ENCODE results near the gene TM9SF3.

The TM9SF3 gene

GRCh38 chr10:96505150-96506136 is 81.4 kb downstream of the TM9SF3 start:
- no peak for DNase-seq

DNA sequence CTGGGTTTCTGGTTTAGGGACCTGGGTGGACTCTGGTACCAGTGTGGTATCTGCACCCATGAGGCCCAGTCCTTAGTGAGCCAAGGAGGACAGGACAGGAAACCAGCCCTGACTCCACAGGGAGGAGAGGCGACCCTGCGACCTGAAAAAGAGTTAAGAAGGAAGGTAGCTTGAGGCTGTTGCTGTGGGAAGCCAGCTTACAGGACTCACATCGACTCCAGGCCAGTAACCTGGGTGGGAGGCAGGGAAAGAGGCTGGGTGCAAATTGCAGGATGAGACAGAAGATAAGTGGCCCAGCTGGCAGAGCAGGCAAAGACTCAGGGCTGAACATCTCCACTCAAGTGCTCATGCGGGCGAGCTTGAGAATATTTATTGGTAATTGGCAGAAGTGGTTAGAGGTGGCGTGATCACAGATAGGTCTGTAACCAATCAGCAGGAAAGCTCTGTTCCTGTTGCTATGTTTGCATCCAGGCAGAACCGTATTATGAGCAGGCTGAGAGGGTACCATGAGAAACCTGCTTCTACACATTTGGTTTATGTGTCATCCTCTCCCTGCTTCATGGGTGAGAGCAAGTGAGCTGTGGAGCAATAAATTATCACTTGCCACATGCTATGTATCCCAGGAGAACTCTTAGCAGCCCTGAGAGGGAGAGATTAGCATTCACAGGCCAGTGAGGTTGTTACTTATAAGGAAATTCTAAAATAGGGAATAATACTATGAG is 84.1 kb downstream of the TM9SF3 start:
- no peak for DNase-seq

- DNase-seq = no peak
Measured at GRCh38 chr10:96501985-96502384, 84.8 kb downstream of the TM9SF3 start.

DNA sequence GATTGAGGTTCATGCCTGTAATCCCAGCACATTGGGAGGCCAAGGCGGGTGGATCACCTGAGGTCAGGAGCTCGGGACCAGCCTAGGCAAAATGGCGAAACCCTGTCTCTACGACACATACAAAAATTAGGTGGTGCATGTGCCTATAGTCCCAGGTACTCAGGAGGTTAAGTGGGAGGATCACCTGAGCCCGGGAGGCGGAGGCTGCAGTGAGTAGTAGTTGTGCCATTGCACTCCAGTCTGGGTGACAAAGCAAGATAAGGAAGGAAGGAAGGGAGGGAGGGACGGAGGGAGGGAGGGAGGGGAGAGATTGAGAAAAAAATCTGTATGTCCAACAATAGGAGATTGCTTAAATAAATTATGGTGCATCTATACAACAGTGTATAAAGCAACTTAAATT is 86.3 kb downstream of the TM9SF3 start:
- DNase-seq = no peak

DNA sequence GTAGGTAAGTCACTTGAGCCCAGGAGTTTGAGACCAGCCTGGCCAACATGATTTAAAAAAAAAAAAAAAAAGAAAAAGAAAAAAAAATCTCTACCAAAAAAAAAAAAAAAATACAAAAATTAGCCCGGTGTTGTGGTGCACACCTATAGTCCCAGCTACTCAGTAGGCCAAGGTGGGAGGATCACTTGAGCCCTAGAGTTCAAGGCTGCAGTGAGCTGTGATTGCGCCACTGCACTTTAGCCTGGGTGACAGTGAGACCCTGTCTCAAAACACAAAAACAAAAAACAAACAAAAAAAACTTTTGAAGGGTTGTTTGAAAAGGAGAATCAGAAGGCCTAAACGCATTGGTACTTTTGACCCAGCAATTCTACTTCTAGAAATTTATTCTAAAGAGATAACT is 86.8 kb downstream of the TM9SF3 start:
- DNase-seq = no peak

DNA sequence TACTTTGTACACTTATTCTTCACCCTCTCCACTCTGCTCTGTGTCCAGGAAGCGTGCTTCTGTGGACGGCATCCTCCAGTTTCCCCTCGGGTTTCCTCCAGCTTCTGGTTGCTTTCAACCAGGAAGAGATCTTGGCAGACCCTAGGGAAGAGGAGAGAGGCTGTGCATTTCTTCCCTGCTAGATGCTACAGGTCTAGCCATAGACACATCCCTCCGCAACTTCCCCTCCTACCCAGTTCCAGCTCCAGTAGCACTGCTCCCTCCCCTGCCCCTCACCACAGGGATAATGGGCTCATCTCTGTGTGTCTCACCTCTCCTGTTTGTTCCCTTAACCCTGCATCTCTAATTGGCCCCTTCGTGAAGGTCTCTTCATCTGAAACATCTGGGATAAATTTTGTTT is 89.4 kb downstream of the TM9SF3 start:
- DNase-seq = no peak

DNA sequence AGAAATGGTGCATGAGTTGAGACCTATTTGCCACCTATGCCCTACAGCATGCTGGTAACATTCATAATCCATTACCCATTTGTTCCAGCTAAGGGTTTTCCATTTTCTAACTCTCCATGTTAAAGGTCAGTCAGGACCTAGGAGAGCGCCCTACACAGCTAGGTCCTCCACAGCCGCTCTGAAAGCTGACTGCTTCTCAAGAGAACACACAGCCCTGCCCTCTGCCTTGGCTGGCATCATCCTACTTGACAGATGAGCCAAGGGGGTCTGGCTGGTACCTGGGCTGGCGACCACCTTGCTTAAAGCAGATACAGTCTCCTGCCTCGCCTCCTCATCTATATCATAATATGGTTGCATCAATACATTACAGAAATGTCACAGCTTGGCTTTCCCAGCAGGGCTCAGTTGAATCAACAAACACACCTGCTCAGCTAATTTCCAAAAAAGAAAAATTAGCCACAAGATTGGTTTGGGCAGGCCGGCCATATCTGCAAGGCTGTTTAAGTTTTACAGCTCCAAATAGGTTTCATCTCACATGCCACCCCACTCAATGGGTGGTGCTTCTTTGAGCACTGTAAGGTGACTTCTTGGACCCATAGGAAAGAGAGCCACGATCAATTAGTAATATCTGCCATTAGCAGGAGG is 90.4 kb downstream of the TM9SF3 start:
- DNase-seq = no peak

DNA sequence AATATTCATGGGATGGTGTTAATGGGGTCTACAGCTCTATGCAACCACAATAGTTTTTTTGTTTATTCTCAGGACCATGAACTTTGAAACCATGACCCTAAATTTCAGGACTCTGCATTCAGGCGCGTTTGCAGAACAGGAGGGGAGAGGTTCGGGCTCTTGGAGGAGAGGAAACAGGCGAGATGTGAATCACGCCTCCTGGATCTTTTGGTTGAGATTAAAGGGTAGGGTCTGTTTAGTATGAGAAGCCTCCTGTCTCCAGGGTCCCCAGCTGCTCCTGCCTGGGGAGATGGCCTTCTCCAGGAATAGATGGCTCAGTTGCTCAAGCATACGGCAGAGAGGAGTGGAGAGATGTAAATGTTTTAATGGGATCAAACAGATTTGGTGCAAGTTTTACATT is 91.3 kb downstream of the TM9SF3 start:
- DNase-seq = no peak

- no peak for DNase-seq
Measured at GRCh38 chr10:96494694-96495093, 92.1 kb downstream of the TM9SF3 start.

- no peak for DNase-seq
Measured at GRCh38 chr10:96493871-96494525, 92.8 kb downstream of the TM9SF3 start.

DNA sequence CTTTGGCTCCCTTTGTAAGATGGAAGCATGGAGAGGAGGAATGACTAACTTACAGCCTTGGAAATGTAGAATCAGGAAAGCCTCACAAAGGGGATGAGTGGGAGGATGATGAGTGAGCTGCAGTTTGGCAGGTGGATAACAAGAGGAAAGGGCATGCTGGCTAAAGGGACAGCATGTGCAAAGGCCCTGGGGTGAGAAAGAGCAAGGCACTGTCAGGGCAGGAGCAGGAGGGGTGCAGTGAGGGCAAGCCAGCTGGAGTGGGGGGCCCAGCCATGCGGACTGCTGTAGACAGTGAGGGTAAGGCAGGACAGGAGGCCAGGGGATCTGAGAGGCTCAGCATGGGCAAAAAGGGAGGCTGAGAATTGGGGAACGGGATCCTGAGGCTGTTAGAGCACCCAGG is 93.6 kb downstream of the TM9SF3 start:
- DNase-seq = no peak

GRCh38 chr10:96491303-96491702 is 95.5 kb downstream of the TM9SF3 start:
- no peak for DNase-seq

GRCh38 chr10:96488161-96488935 is 98.5 kb downstream of the TM9SF3 start:
- DNase-seq = no peak

- no peak for DNase-seq
Measured at GRCh38 chr10:96482815-96483588, 103.8 kb downstream of the TM9SF3 start.

GRCh38 chr10:96478355-96478754 is 108.5 kb downstream of the TM9SF3 start:
- DNase-seq = peak; percentile 21

DNA sequence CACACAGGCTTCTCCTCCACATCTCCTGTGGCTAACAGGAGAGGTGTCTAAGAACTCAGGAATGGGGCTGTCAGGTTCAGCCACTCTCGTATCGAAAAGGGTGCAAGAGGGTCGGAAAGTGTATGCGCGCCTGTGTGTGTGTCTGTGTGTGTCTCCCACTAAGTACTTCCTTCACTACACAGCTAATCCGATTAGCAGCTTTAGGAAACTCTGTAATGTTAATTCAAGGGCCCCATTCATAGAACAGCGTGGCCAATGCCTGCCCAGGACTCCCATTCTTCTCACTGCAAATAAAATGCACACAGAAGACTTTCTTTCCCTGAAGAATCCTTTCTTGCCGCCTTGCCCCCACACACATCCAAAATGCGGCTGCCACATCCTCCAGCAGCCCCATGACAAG is 112.9 kb downstream of the TM9SF3 start:
- no peak for DNase-seq

DNA sequence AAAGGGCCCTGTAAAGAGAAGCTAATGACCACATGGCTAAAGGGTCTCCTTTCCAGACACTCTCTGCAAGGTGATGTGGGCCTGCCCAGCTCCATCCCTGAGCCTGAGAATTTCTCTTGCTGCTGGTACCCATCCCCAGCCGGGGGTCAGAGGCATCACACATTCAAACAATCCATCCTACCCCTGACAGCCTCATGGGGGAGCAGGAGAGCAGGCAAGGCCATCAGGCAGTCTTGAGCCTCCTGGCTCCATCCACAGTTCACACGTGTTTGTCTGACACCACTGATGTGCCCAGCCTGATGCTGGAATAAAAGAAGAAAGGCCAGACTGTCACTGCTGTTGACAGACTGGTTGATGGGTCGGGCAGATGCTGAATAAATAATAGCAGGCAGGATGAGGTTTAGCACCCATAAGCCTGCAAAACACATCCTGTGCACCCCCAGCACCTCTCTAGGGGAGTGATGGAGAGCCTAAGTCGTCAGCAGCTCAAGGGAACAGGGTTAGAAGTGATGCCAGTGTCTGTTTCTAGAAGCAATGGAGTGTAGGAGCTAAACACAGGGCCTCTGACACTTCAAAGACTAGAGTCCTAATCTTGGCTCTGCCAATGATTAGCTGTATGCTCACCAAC is 116.6 kb downstream of the TM9SF3 start:
- peak; percentile 18 for DNase-seq

DNA sequence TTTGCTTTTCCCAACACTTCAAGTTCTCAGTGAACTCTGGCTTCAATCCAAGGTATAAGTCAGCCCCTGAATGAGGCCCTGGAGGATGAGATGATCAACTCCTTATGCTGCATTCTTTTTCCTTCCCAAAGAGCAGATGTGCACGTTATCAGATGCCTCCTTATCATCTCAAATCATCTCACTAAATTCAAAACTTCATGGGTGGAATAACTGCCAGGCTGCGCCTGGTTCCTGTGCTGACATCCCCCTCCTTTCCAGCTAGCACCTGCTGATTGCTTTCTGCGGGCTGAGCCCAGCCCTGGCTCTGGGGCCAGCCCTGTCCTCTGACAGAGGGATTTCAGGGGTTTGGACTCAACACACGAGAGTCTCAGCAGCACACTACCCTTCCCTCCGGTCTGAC is 118.0 kb downstream of the TM9SF3 start:
- no peak for DNase-seq
